MCF 10A (cell line): ENCODE measurements around the gene NELL1. TPM values are rescaled to one million over a fixed set of nuclear protein-coding genes. Genes with fewer than 3 reads are reported as not detected.

Source experiments
- BruUV-seq: library from RNA; stranded (reverse); fragments of 400-500 nt; replicated peaks from 2 replicates; lab custom pipeline; 2021; lab: Mats Ljungman, UMichigan
- CTCF ChIA-PET: fragments of 300-600 bp; sonication (Branson Sonifier 250); formaldehyde crosslinking; extraction: SDS; loops from one replicate; lab custom pipeline; 2021; ENCODE audit warnings: antibody characterized with exemption, inconsistent platforms; lab: Yijun Ruan, JAX
- POLR2A ChIA-PET: fragments of 300-600, 350-650 bp; sonication (Branson Sonifier 250); formaldehyde crosslinking; extraction: SDS; loops from one replicate; lab custom pipeline; 2020; ENCODE audit warnings: antibody characterized with exemption, inconsistent platforms; lab: Yijun Ruan, JAX
- DNase-seq: peaks from one replicate; pipeline ENCODE4 v3.0.0-alpha.2; 2018; ENCODE audit not compliant: unreplicated experiment
- H3K27ac Mint-ChIP-seq: one replicate; pipeline ENCODE4 v1.8.0; 2022; ENCODE audit warnings: mild to moderate bottlenecking, low read depth, mixed read lengths; ENCODE audit not compliant: unreplicated experiment
- H3K27me3 Mint-ChIP-seq: one replicate; pipeline ENCODE4 v1.8.0; 2022; ENCODE audit warnings: mixed read lengths; ENCODE audit not compliant: insufficient read depth, unreplicated experiment
- H3K36me3 Mint-ChIP-seq: one replicate; pipeline ENCODE4 v1.8.0; 2022; ENCODE audit warnings: mild to moderate bottlenecking, moderate library complexity, mixed read lengths; ENCODE audit not compliant: insufficient read depth, unreplicated experiment
- H3K4me1 Mint-ChIP-seq: one replicate; pipeline ENCODE4 v1.8.0; 2022; ENCODE audit warnings: mixed read lengths; ENCODE audit not compliant: insufficient read depth, unreplicated experiment
- H3K4me3 Mint-ChIP-seq: one replicate; pipeline ENCODE4 v1.8.0; 2022; ENCODE audit warnings: mild to moderate bottlenecking, moderate library complexity, mixed read lengths; ENCODE audit not compliant: unreplicated experiment
- H3K9me3 Mint-ChIP-seq: one replicate; pipeline ENCODE4 v1.8.0; 2022; ENCODE audit warnings: mixed read lengths; ENCODE audit not compliant: unreplicated experiment
- CTCF ChIP-seq: fragments of 200-600 bp; IDR thresholded peaks from one replicate; pipeline ENCODE4 v1.8.0; 2022; ENCODE audit warnings: antibody characterized with exemption, mild to moderate bottlenecking; ENCODE audit not compliant: unreplicated experiment
- intact Hi-C: fragments of 100-400 bp; cut with micrococcal nuclease; formaldehyde crosslinking; loops from 2 replicates; pipeline ENCODE4 v1.14.1; 2022
- total RNA-seq: library from RNA; stranded (reverse); gene quantifications from 2 replicates; pipeline ENCODE4 v1.2.3, GENCODE V29; 2022

NELL1 gene
- total RNA-seq, 1 experiment from 2014 or later, result not detected

- POLR2A ChIA-PET, result no interaction called here
These were observed 43.1 kb upstream of the NELL1 start for GRCh38 chr11:20626279-20626678.

GRCh38 chr11:20627026-20627425, 42.4 kb upstream of the NELL1 start:
- no peak for TF ChIP-seq CTCF
- Mint-ChIP-seq H3K4me3 (no peak overlapping the region), H3K27me3 (peaks cover 56% of the 10 kb centered on the region), H3K27ac (no peak overlapping the region), H3K4me1 (no peaks in the 10 kb centered on the region), H3K9me3 (no peaks in the 10 kb centered on the region), H3K36me3 (no peaks in the 10 kb centered on the region)
- BruUV-seq, result no TSS peak
- no peak for DNase-seq
- intact Hi-C loops, result no loop called here
- ChIA-PET POLR2A (no interaction called here), CTCF (interaction anchor here (1.5 to 1.6 kb wide), 2 partner anchors 22 to 46 kb away, joined by 4 to 8 read pairs; no protein-coding TSS in a partner anchor)

More at GRCh38 chr11:20626279-20626678, 43.1 kb upstream of the NELL1 start:
- no peaks in the 10 kb centered on the region for H3K4me1 Mint-ChIP-seq
- BruUV-seq, result no TSS peak
- intact Hi-C loops, result no loop called here
- no peak for TF ChIP-seq CTCF
- no peak overlapping the region for H3K27ac Mint-ChIP-seq
- H3K27me3 Mint-ChIP-seq, result peaks cover 56% of the 10 kb centered on the region
- CTCF ChIA-PET, result interaction anchor here (0.8 to 1.9 kb wide), 8 partner anchors 14 to 273 kb away, joined by 3 to 8 read pairs (median 4); no protein-coding TSS in a partner anchor
- H3K9me3 Mint-ChIP-seq, result no peaks in the 10 kb centered on the region
- DNase-seq, result no peak
- H3K36me3 Mint-ChIP-seq, result no peaks in the 10 kb centered on the region
- H3K4me3 Mint-ChIP-seq, result no peak overlapping the region

DNA sequence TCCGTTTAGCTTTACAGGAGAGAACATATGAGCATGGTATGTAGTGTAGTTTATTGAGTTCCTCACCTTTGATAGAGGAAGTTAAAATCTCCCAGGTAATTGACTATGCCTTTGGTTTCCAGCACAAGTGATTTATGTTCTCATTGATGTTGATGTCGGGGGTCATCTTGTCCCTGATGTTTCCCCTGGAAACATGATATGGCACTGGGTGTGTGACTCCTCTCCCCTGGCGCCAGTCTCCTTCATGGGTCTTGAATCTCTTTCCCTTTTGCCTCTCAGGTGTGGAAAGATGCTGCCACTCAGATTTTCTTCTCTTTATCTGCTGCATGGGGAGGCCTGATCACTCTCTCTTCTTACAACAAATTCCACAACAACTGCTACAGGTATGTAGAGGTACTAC, 41.7 kb upstream of the NELL1 start:
- no peaks in the 10 kb centered on the region for H3K9me3 Mint-ChIP-seq
- CTCF ChIA-PET, result interaction anchor here (0.7 to 1.5 kb wide), 3 partner anchors 21 to 712 kb away, joined by 3 to 4 read pairs (median 3); no protein-coding TSS in a partner anchor
- H3K27ac Mint-ChIP-seq, result no peak overlapping the region
- peaks cover 52% of the 10 kb centered on the region for H3K27me3 Mint-ChIP-seq
- no peak overlapping the region for H3K4me3 Mint-ChIP-seq
- POLR2A ChIA-PET, result no interaction called here
- no TSS peak for BruUV-seq
- no peak for DNase-seq
- H3K36me3 Mint-ChIP-seq, result no peaks in the 10 kb centered on the region
- H3K4me1 Mint-ChIP-seq, result no peaks in the 10 kb centered on the region
- no peak for TF ChIP-seq CTCF
- intact Hi-C loops, result no loop called here

DNA sequence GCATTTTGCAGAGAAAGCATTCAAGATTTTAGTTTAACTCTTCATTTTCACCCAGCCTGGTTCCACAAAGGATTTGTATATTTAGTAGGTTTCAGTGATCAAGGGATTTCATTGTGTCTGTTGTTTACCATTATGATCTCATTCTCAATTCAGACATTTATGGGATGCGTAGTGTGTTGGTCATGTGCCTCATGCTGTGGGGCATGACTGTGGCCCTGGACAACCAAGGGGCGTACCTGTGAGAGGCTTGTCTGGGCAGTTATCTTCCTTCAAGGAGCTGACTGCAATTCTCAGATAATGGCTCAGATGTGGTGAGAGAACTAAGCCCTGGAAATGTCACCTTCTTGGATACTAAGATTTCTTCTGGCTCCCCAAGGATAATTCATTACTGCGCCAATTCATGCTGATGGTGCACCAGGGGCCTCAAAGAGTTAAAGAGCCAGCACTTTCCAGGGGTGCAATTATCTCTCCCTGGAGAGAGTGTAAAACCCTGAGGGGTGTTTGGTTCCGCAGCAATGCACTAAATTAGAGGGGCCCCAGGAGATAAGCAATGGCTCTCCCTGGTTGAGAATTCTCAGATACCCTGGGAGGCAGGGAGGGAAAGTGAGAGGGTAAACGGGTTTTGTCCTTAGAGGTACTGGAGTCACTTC, 37.7 kb upstream of the NELL1 start:
- ChIA-PET POLR2A (interaction anchor here (1.0 kb wide), 1 partner anchor 12 kb away, joined by 3 read pairs; no protein-coding TSS in a partner anchor), CTCF (interaction anchor here (0.7 to 1.3 kb wide), 4 partner anchors 14 to 1583 kb away, joined by 3 to 5 read pairs (median 4); no protein-coding TSS in a partner anchor)
- no peak for DNase-seq
- no TSS peak for BruUV-seq
- no peak for TF ChIP-seq CTCF
- H3K4me3 Mint-ChIP-seq, result no peak overlapping the region
- H3K4me1 Mint-ChIP-seq, result no peaks in the 10 kb centered on the region
- no peak overlapping the region for H3K27ac Mint-ChIP-seq
- intact Hi-C loops, result no loop called here
- no peaks in the 10 kb centered on the region for H3K9me3 Mint-ChIP-seq
- H3K27me3 Mint-ChIP-seq, result peaks cover 17% of the 10 kb centered on the region
- H3K36me3 Mint-ChIP-seq, result no peaks in the 10 kb centered on the region
